Activated T-cell treated with anti-CD3 and anti-CD28 coated beads, Interleukin-2, amount 50 U/mL, for 1 hour (primary cell): ENCODE results near the gene P4HB.

ENCODE experiments used
- DNase-seq: peaks from one replicate; pipeline ENCODE4 v3.0.0-alpha.2; 2020

P4HB gene

GRCh38 chr17:81807210-81807719 lies 53.1 kb downstream of the P4HB start:
- no peak for DNase-seq

- no peak for DNase-seq
Measured at GRCh38 chr17:81806461-81807209, 53.7 kb downstream of the P4HB start.

- DNase-seq: no peak
Measured at GRCh38 chr17:81805707-81806460, 54.5 kb downstream of the P4HB start.

GRCh38 chr17:81804559-81805399 lies 55.6 kb downstream of the P4HB start:
- no peak for DNase-seq

GRCh38 chr17:81803728-81804558 lies 56.4 kb downstream of the P4HB start, which contains the start of gene GCGR:
TSS of gene GCGR (plus strand) at chr17:81804150. CDS start at chr17:81809019, 4,869 bp downstream.
- no peak for DNase-seq

GRCh38 chr17:81802856-81803643 lies 57.3 kb downstream of the P4HB start:
- no peak for DNase-seq

- no peak for DNase-seq
Measured at GRCh38 chr17:81802048-81802758, 58.1 kb downstream of the P4HB start.

- no peak for DNase-seq
Measured at GRCh38 chr17:81801327-81801726, 59.0 kb downstream of the P4HB start.

- no peak for DNase-seq
Measured at GRCh38 chr17:81794509-81794908, 65.8 kb downstream of the P4HB start.

GRCh38 chr17:81794074-81794476 lies 66.3 kb downstream of the P4HB start:
- no peak for DNase-seq
